Measurements from ENCODE around the gene MAST4. TPM values are rescaled to one million over a fixed set of nuclear protein-coding genes. Genes with fewer than 3 reads are reported as not detected.

Gene MAST4
- total and polyA plus RNA-seq, 2 of the 8 experiments (the other 6 are each of a cell fraction or from before 2014, with no cell fraction given), result 1.5 to 2.6 TPM

DNA sequence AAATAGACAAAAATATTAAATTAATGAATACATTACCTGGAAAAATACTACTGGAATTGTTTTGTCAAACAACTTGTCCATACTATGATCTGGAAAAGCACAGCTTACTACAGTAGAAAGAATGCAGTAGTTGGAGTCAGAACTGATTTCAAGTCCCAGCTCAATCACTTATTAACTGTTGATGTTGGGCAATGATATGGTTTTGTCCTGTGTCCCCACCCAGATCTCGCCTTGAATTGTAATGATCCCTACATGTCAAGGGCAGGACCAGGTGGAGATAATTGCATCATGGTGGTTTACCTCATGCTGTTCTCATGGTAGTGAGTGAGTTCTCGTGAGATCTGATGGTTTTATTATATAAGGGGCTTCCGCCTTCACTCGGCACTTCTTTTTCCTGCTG lies 352.9 kb downstream of the MAST4 start (continued):
- TF ChIP-seq CHD7 (IDR thresholded peaks at IDR 0.05; ENCODE audit: insufficient replicate concordance, low read length) (no peak), SIX5 (IDR thresholded peaks at IDR 0.05; ENCODE audit: low read depth, low read length) (no peak), PHF8 (conservative IDR thresholded peaks at IDR 0.05; ENCODE audit: low read depth, low read length) (no peak), CHD1 (IDR thresholded peaks at IDR 0.05; ENCODE audit: low read depth, low read length) (no peak), NRF1 (IDR thresholded peaks at IDR 0.05; ENCODE audit: low read depth, low read length) (no peak), TBP (IDR thresholded peaks at IDR 0.05; ENCODE audit: low read depth, low read length) (no peak)

Measured in H1 (cell line).